C4-2B (cell line): ENCODE measurements around the gene HDAC7.

ENCODE experiments used
- CTCF ChIP-seq: fragments of 450-650 bp; conservative IDR thresholded peaks from 2 replicates; pipeline ENCODE4 v1.5.1; 2017; ENCODE audit warnings: mild to moderate bottlenecking
- ZFX ChIP-seq: fragments of 450-650 bp; IDR thresholded peaks from 2 replicates; pipeline ENCODE4 v1.6.1; 2017

DNA sequence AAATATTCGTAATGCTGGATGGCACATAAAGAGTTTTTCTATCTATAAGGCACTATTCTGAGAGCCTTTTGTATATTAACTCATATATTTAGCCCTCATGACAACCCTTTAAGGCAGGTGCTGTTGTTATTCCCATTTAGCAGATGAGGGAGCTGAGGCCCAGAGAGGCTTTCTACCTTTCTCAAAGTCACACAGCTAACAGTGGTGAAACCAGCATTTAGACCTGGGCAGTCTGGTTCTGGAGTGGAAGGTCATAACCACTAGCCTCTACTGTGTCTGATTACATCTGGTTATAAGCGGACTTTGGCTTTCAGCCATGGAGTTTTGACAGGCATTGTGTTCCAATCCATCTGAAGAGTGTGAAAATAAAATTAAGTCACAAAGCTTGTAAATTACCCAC lies 41.2 kb upstream of the HDAC7 start:
- TF ChIP-seq CTCF: no peak
- no peak for TF ChIP-seq ZFX
